Posterior cingulate gyrus (tissue), 11 donors: Measurements from ENCODE around the gene RNF130.

Experiments used
- DNase-seq, 10 donors: peaks; one replicate each; pipeline versions ENCODE4 v3.0.0 to v3.0.0-alpha.2; 2020 to 2021; ENCODE audit warnings: mixed read lengths in 3 of 10
- intact Hi-C: fragments of 100-400 bp; cut with DNase I; formaldehyde crosslinking; loops from one replicate; pipeline ENCODE4 v1.15.1; 2023

Gene RNF130

DNA sequence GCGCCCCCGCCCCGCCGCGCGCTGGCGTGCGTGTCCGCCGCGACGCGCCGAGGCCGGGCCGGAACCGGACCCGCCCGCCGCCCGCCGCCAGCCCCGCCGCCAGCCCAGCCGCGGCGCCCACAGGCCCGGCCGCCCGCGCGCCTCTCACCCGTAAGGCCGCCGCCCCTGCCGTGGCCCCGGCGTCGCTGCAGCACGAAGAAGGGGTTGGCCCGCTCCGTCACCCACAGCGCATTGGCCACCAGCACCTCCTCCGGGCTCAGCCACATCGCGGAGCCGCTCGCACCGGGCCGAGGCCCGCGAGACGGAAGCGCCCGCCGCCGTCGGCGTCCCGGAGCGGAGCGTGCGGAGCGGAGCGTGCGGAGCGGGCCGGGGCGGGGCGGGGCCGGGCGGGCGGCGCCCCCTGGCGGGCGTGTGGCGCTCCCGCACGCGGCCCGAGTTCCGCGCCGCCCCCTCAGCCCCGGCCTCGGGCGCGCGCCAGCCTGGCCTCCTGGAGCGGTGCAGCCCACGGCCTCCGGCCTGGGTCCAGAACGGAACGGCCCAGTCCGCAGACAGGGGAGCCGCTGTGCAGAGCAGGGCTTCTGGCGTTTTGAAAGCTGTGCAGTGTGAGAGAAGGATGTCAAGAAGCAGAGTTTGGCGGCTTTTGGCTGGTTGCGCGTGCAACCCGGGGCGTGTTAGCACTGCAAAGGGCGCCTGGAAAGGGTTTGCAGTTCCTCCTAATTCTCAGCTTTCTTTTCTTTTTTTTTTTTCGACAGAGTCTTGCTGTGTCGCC lies 163.8 kb downstream of the RNF130 start, which contains the start of gene TBC1D9B:
TSS of gene TBC1D9B (minus strand) at position 342 of the 769 bp plus-strand sequence. CDS start at position 266, 76 bp downstream.
- peak in 8 of 10 donors; percentile 38 to 93 (median 55) for DNase-seq
- intact Hi-C loops: loop anchor here (1.0 to 5.0 kb wide), 4 partner anchors 50 to 183 kb away; partner anchors contain the start of gene MRNIP

GRCh38 chr5:179906795-179907555 lies 164.6 kb downstream of the RNF130 start:
- peak in 1 of 10 donors; percentile 84 for DNase-seq
- intact Hi-C loops: loop anchor here (2.0 to 5.0 kb wide), 3 partner anchors 50 to 184 kb away; partner anchors contain the start of gene MRNIP

- intact Hi-C loops: loop anchor here (2.0 to 5.0 kb wide), 3 partner anchors 49 to 184 kb away; partner anchors contain the start of gene MRNIP
- DNase-seq: peak in 1 of 10 donors; percentile 79
These were observed 165.2 kb downstream of the RNF130 start for GRCh38 chr5:179906294-179906794.

DNA sequence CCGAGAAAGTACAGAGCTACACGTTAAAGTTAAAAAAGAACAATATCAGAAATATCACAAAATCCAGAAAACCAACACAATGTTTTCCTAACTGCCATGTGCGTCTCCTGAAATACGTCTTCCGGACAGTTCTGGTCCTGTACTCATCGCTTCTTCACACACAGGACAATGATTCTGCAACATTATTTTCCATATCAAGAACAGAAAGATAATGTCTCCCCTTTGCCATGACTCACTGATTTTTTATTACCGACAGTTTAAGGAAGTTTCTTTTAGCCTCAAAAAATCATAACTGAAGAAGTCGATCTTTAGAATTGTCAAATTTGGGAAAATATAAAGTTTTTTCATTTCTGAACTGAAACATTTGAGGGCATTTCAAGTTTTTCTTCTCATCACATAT lies 166.4 kb downstream of the RNF130 start:
- DNase-seq: no peak
- intact Hi-C loops: loop anchor here (5.0 kb wide), 2 partner anchors 48 to 103 kb away; partner anchors contain the start of gene MRNIP
